Heart right ventricle (tissue), 16 donors: ENCODE data around the gene COPZ1. TPM values are rescaled to one million over a fixed set of nuclear protein-coding genes. Genes with fewer than 3 reads are reported as not detected.
"Not testable (repeated sequence)": the region's sequence is repeated elsewhere in the genome, so short reads cannot be mapped to it uniquely, and the experiment has no call there.

Experiments used
- ATAC-seq, 8 donors: fragments of 200-7000 bp; cut with Tn5 transposase; one replicate each; pipeline ENCODE4 v1.9.1; 2020; ENCODE audit warnings: mild to moderate bottlenecking in 8 of 8, moderate library complexity in 8 of 8, moderate number of reproducible peaks in 1 of 8
- DNase-seq, 2 donors: peaks; one replicate each; pipeline ENCODE4 v3.0.0-alpha.2; 2020
- H3K27ac ChIP-seq, 10 donors: fragments of 200-600 bp; sonication (generic) in 2 of 10; one replicate each; pipeline versions ENCODE4 v1.5.0 to v1.8.0; 2020 to 2022; ENCODE audit warnings: mild to moderate bottlenecking in 3 of 10
- H3K27me3 ChIP-seq, 7 donors: fragments of 200-600 bp; one replicate each; pipeline ENCODE4 v1.8.0; 2021 to 2022; ENCODE audit warnings: mild to moderate bottlenecking in 2 of 7
- H3K36me3 ChIP-seq, 9 donors: fragments of 200-600 bp; sonication (generic) in 1 of 9; one replicate each; pipeline versions ENCODE4 v1.5.0 to v1.8.0; 2020 to 2022; ENCODE audit warnings: mild to moderate bottlenecking in 2 of 9
- H3K4me1 ChIP-seq, 9 donors: fragments of 200-600 bp; sonication (generic) in 1 of 9; one replicate each; pipeline versions ENCODE4 v1.5.0 to v1.8.0; 2020 to 2022; ENCODE audit warnings: mild to moderate bottlenecking in 4 of 9
- H3K4me3 ChIP-seq, 10 donors: fragments of 200-600 bp; sonication (generic) in 2 of 10; one replicate each; pipeline versions ENCODE4 v1.5.0 to v1.8.0; 2020 to 2022; ENCODE audit warnings: mild to moderate bottlenecking in 7 of 10, moderate library complexity in 2 of 10
- H3K9me3 ChIP-seq, 11 donors: fragments of 200-600 bp in 10 of 11; sonication (generic) in 2 of 11; one replicate each; pipeline versions ENCODE4 v1.5.0 to v1.8.0; 2013 to 2022; ENCODE audit warnings: mild to moderate bottlenecking in 2 of 11, control low read depth in 1 of 11, moderate library complexity in 1 of 11
- CTCF ChIP-seq, 9 donors: fragments of 200-600 bp; sonication (generic) in 2 of 9; IDR thresholded peaks; one replicate each; pipeline versions ENCODE4 v1.5.0 to v1.8.0; 2021 to 2022; ENCODE audit warnings: antibody characterized with exemption in 9 of 9, mild to moderate bottlenecking in 5 of 9, moderate library complexity in 1 of 9
- WGBS, 2 donors: extraction: QIAGEN DNeasy Blood & Tissue Kit; methylation state at CpG; one replicate each; pipeline ENCODE4 v1.1.7; 2013; ENCODE audit warnings: inconsistent platforms in 1 of 2; 5-methylcytosine and 5-hydroxymethylcytosine counted together
- intact Hi-C, 10 donors: fragments of 100-400 bp; cut with DNase I; formaldehyde crosslinking; loops; one replicate each; pipeline versions ENCODE4 v1.11.1 to v1.14.2; 2022
- polyA plus RNA-seq, 2 donors: library from polyadenylated mRNA; stranded (reverse); fragments of 200-250 nt; gene quantifications; one replicate each; pipeline ENCODE4 v1.2.3, GENCODE V29; 2013
- total RNA-seq, 10 donors: library from RNA; stranded (reverse); fragmentation: NEBNext Ultra II Directional in 3 of 10; extraction: Animal tissue kit (Norgen Biotek cat#: 25700) in 3 of 10; gene quantifications; one replicate each; pipeline versions ENCODE4 v1.2.1 to v1.2.4, GENCODE V29; 2021 to 2023
- donor health status: Arrhythmogenic right ventricular cardiomyopathy.
- donor health status: ischemic (EF 13 %, LVEDD 7.1; RV severe dilation, severe dysfunction).
- donor health status: healthy with polysubstance abuse.
- donor health status: DM: no; HTN: yes; CAD: no.
- donor health status: DM: no; HTN: no; CAD: no.
- donor health status: ischemic (EF 25% LVEDD 6.9; RV normal size, moderate dysfunction).
- donor health status: ischemic (EF 25% LVEDD 5.7; RV mildly dilated, moderate dysfunction).
- donor health status: healthy.
- donor health status: DM: yes; HTN: yes; CAD: no.
- donor health status: Ischemic cardiomyopathy.
- donor health status: ischemic (EF 35%, LVEDD 5.7; RV mildly dilated, moderate dysfunction).
- donor health status: nonischemic (EF 11% LVEDD 7.7; RV severe dilation, severe dysfunction).
- donor health status: DM: yes; HTN: yes; CAD: no.
- donor health status: PGD.
- donor health status: ischemic (EF 29% LVEDD 5.4; RV normal size, mild dysfunction).
- donor health status: nonischemic (EF 23%, LVEDD 6.1; RV moderate dilation, normal function).

Gene COPZ1
- total and polyA plus RNA-seq, 12 donors = 64.0 to 152 (median 131) TPM

DNA sequence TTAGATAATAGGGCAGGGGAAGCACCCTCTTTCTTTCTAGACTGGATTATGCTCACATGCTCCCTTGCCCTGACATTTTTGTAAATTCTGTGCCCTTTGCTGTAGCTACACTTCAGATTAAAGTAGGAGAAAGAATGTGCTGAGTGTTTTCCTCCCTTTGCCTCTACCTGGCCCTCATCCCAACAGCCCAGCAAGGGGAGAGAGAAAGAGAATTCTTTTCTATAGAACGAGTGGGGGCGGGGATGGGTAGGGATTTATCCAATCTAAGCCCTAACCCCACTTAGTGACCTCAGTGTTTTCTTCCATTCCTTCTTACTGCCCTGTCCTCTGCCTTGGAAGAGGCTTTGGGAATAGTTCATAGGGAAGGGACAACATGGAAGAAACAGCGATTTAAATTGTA is 25.8 kb downstream of the COPZ1 start:
- Histone ChIP-seq H3K27ac (peak overlapping the region in 5 of 10 donors; percentile 7 to 86 (median 79)), H3K4me3 (no peak overlapping the region), H3K9me3 (no peaks in the 10 kb centered on the region), H3K27me3 (no peaks in the 10 kb centered on the region), H3K36me3 (peaks cover 0 to 66% (median 50%) of the 10 kb centered on the region in 9 donors), H3K4me1 (peaks cover 0 to 38% (median 17%) of the 10 kb centered on the region in 9 donors)
- no peak for TF ChIP-seq CTCF (IDR thresholded peaks at IDR 0.05)
- ATAC-seq (no peak), DNase-seq (no peak)
- intact Hi-C loops = loop anchor here in 1 of 10 donors (10.0 kb wide), 1 partner anchor 336 kb away; no protein-coding TSS in a partner anchor
- 61 to 71% methylated on average over 3 of the region's 3 CpGs for WGBS, 2 donors

DNA sequence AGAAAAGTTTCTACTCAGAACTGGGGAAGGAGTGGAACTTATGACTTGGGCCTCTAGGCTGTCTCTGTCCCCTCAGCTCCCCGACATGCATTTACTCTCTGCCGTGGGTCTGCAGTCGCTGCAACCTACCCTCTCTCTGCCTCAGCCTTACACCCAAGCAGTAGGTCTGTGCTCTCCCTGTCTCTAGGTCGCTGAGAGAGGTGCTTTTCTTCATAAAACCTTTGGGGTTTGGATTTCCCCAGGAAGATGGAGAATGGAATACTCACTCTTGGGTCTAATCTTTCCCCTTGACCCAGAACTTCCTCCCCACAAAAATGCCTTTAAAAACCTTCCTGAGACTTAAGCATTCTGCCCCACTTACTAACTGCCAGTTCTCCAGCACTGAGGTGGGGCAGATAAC is 26.4 kb downstream of the COPZ1 start:
- Histone ChIP-seq H3K27me3 (no peaks in the 10 kb centered on the region), H3K4me3 (peak overlapping the region in 1 of 10 donors; percentile 47), H3K36me3 (peaks cover 0 to 60% (median 45%) of the 10 kb centered on the region in 9 donors), H3K27ac (peak overlapping the region in 7 of 10 donors; percentile 44 to 86 (median 80)), H3K4me1 (peaks cover 0 to 38% (median 17%) of the 10 kb centered on the region in 9 donors), H3K9me3 (no peaks in the 10 kb centered on the region)
- WGBS, 2 donors = 66 to 74% methylated on average over 4 of the region's 4 CpGs
- DNase-seq (no peak), ATAC-seq (no peak)
- no peak for TF ChIP-seq CTCF (IDR thresholded peaks at IDR 0.05)
- intact Hi-C loops = loop anchor here in 1 of 10 donors (10.0 kb wide), 1 partner anchor 337 kb away; no protein-coding TSS in a partner anchor

GRCh38 chr12:54352022-54352531 is 27.1 kb downstream of the COPZ1 start:
- DNase-seq (peak; percentile 48 to 65), ATAC-seq (peak; percentile 22 to 90 (median 79))
- 16 to 35% methylated on average over 21 of the region's 21 CpGs for WGBS, 2 donors
- peak overlapping the region in 8 of 10 donors; percentile 2 to 51 (median 36) for H3K4me3 ChIP-seq
- H3K9me3 ChIP-seq = no peaks in the 10 kb centered on the region
- intact Hi-C loops = loop anchor here in 1 of 10 donors (10.0 kb wide), 1 partner anchor 337 kb away; no protein-coding TSS in a partner anchor
- peaks cover 0 to 38% (median 17%) of the 10 kb centered on the region in 9 donors for H3K4me1 ChIP-seq
- no peak for TF ChIP-seq CTCF (IDR thresholded peaks at IDR 0.05)
- H3K27ac ChIP-seq = peak overlapping the region; percentile 32 to 86 (median 74)
- H3K27me3 ChIP-seq = no peaks in the 10 kb centered on the region
- peaks cover 0 to 52% (median 38%) of the 10 kb centered on the region in 9 donors for H3K36me3 ChIP-seq

DNA sequence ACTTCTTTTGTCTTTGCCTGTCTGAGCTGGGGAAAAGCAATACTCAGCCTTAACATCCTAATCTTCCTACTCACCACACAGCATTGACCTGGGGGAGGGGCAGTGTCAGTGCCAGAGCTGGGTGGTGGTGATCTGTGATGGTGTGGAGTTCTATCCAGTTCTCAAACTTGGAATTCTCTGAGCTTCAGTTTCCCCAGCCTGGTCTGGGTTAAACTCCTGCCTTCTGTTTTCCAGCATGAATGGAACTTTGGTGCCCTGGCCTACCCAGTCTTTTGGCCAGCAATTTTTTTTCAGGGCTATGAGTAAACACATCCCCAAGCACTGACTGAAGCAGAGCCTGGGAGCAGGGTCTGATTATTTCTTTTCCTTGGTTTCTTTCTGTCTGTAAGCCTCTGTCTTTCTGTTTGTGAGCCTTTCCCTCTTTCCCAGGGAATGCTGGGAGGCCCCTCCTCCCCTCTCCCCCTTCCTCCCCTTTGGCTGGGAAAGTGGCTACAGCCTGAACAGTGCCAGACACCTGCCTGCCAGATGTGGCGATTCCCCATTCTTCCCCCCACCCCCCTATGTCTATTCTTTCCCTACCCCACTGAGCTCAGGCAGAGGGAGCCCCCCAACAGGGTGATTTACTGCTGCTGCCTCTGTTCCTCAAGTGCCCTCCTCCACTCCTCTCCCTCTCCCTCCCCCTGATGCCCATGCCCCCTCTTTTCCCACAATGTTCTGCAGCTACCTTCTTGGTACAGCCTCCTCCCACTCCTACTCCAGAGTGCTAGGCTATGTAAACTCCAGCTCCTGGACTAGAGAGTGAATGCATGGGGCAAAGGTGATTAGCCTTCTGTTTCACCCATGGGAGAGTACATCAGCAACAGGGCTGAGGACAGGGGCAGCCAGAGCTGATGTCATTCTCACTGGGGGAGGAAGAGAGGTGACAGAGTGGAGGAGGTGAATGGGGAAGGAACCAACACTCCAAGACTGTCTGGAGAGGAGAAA is 28.3 kb downstream of the COPZ1 start:
- DNase-seq (no peak), ATAC-seq (peak; percentile 14 to 67 (median 52))
- H3K27me3 ChIP-seq = no peaks in the 10 kb centered on the region
- intact Hi-C loops = loop anchor here in 1 of 10 donors (10.0 kb wide), 1 partner anchor 338 kb away; no protein-coding TSS in a partner anchor
- H3K27ac ChIP-seq = peak overlapping the region; percentile 32 to 86 (median 74)
- H3K36me3 ChIP-seq = peaks cover 0 to 41% (median 28%) of the 10 kb centered on the region in 9 donors
- WGBS, 2 donors = 0 to 36% methylated on average over 1 of the region's 1 CpG
- H3K9me3 ChIP-seq = no peaks in the 10 kb centered on the region
- peak overlapping the region in 2 of 10 donors; percentile 47 to 49 for H3K4me3 ChIP-seq
- peaks cover 3 to 47% (median 21%) of the 10 kb centered on the region in 9 donors for H3K4me1 ChIP-seq
- no peak for TF ChIP-seq CTCF (IDR thresholded peaks at IDR 0.05)

DNA sequence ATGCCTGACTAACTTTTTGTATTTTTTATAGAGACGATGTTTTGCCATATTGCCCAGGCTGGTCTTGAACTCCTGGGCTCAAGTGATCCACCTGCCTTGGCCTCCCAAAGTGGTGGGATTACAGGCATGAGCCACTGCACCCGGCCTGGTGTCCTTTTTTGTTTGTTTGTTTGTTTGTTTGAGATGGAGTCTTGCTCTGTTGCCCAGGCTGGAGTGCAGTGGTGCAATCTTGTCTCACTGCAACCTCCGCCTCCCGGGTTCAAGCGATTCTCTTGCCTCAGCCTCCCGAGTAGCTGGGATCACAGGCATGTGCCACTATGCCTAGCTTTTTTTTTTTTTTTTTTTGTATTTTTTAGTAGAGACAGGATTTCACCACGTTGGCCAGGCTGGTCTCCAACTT is 29.3 kb downstream of the COPZ1 start:
- not testable (repeated sequence) for H3K27ac ChIP-seq, H3K27me3 ChIP-seq, DNase-seq, H3K4me3 ChIP-seq, ATAC-seq, H3K9me3 ChIP-seq
- Histone ChIP-seq H3K36me3 (peaks cover 0 to 30% (median 17%) of the 10 kb centered on the region in 9 donors), H3K4me1 (peaks cover 4 to 53% (median 26%) of the 10 kb centered on the region in 9 donors)
- intact Hi-C loops = loop anchor here in 1 of 10 donors (10.0 kb wide), 1 partner anchor 339 kb away; no protein-coding TSS in a partner anchor
- 84 to 88% methylated on average over 7 of the region's 7 CpGs for WGBS, 2 donors
